T-helper 1 cell treated with Interleukin-12 subunit alpha and Interleukin-12 subunit beta and Interleukin-4 antibody, amounts not matched to agents 30 ng/mL and 1 ng/mL, for 36 hours (primary cell): ENCODE measurements around the gene BCL7C. TPM values are rescaled to one million over a fixed set of nuclear protein-coding genes. Genes with fewer than 3 reads are reported as not detected.

Source experiments
- intact Hi-C: fragments of 100-400 bp; cut with micrococcal nuclease; formaldehyde crosslinking; loops from one replicate; pipeline ENCODE4 v1.15.1; 2024
- total RNA-seq: library from RNA; stranded (reverse); gene quantifications from 2 replicates; pipeline ENCODE4 v1.2.3, GENCODE V29; 2022

BCL7C gene
- total RNA-seq, 1 donor from 2014 or later: 26.7 TPM

- intact Hi-C loops: loop anchor here (1.0 to 5.0 kb wide), 22 partner anchors 19 to 586 kb away; partner anchors contain the start of genes ARMC5, CFAP119, FBRS and KAT8
Measured at GRCh38 chr16:30922960-30923535, 29.2 kb upstream of the BCL7C start.

DNA sequence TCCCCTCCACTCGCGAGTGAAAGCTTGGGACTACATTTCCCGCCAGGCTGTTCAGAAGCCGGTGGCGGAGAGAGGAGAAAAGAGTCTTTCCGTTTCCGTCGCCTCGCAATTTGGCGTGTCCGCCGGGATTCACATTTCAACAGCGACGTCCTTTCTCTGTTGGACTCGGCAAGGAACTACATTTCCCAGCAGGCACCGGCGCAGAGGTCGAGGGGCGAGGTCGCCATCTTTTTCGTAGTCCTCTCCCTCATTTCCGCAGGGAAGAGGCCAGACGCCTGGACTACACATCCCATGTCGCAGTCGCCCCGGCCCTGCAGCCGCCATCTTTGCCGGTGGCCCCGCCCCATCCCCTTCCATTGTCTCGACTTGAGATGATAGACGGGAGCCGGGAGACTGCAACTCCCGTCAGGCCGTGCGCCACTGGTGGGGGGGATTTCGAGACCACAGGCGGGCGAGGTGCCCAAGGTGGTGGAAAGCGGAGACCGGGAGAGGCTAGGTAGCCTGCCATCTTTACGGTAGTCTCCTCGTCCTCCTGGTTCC lies 28.6 kb upstream of the BCL7C start:
- intact Hi-C loops: loop anchor here (1.0 to 5.0 kb wide), 16 partner anchors 20 to 585 kb away; partner anchors contain the start of genes CFAP119, FBRS, KAT8 and PHKG2

DNA sequence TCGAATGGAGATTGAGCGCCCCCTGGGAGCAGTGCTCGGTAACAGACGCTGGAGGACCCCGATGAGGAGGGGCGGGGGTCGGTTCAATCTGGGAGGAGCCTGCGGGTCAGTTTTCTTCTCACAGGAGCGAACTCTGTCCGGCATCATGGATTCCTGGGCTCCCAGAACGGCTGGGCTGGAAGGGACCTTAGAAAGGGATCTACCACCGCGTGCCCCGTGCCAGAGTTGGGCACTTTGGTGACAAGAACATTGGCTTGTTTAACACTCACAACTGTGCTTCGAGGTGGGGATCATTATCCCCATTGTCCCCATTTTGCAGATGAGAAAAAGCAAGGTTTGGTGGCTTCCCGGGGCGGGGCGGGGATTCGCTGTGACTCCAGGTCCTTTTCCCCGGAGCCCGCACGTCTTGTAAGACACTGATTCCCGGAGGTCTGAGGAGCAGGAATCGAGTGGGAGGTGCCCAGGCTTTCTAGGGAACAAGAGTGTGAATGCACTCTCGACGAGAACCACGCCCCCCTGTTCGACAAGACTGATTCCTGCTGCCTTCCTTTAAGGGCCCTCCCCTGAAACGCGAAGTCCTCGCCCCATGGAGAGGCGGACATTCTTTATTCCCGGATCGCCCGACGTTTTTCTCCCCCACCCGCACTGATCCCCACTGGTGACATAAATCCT lies 28.0 kb upstream of the BCL7C start:
- intact Hi-C loops: loop anchor here (1.0 to 5.0 kb wide), 17 partner anchors 20 to 585 kb away; partner anchors contain the start of genes CFAP119, FBRS, KAT8 and PHKG2

DNA sequence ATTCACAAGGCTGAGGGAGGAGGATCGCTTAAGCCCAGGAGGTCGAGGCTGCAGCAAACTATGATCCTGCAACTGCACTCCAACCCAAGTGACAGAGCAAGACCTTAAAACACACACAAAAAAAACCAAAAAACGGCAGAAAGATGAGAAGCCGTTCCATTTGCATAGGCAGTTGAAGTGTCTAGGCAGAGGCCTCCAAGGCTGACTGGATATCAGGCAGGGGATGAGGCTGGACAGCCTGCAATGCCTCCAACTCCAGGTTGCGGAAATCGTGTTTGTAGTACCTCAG lies 27.5 kb upstream of the BCL7C start:
- intact Hi-C loops: loop anchor here (1.0 to 5.0 kb wide), 2 partner anchors 77 to 584 kb away; no protein-coding TSS in a partner anchor

- intact Hi-C loops: loop anchor here (1.0 to 5.0 kb wide), 2 partner anchors 77 to 584 kb away; no protein-coding TSS in a partner anchor
Measured at GRCh38 chr16:30920891-30921290, 27.0 kb upstream of the BCL7C start.

- intact Hi-C loops: no loop called here
Measured at GRCh38 chr16:30918614-30919013, 24.7 kb upstream of the BCL7C start.

DNA sequence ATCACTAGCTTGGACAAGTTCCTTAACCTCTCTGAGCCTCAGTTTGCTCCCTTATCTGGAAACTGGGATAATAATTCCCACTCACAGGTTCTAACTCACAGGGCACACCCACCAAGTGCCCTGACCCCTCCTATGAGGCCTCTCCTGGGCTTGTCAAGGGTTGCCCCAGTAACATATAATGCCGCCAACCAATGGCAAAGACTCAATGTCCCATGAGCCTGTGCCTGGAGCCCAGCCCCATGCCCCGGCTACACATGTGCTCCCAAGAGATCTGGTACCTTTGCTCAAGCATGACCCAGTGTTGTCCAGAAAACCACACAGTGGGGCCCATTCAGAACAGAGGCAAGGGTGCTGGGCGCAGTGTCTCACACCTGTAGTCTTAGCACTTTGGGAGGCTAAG lies 21.0 kb upstream of the BCL7C start:
- intact Hi-C loops: no loop called here

DNA sequence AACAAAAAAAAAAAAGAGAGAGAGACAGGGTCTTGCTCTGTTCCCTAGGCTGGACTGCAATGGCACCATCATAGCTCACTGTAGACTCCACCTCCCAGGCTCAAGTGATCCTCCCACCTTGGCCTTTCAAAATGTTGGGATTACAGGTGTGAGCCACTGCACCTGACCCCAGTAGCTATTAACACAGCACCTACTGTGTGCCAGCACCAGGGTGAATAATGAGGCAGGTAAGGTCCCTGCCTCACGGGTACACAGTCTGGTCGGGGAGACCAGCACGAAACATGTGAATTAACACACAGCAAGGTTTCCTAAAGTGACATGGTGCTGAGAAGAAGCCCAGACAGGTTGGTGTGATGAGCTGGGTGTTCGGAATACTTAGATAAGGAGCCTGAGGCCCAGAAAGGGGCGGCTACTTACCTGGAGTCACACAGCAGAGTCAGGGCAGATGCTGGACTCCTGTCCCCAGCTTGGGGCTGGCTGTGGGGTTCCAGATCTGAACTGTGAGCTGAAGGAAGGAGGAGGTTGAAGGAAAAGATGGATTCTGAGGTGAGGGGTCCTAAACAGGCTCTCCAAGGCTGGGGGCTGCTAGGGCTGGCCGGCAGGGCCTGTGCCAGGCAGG lies 19.0 kb upstream of the BCL7C start:
- intact Hi-C loops: no loop called here

DNA sequence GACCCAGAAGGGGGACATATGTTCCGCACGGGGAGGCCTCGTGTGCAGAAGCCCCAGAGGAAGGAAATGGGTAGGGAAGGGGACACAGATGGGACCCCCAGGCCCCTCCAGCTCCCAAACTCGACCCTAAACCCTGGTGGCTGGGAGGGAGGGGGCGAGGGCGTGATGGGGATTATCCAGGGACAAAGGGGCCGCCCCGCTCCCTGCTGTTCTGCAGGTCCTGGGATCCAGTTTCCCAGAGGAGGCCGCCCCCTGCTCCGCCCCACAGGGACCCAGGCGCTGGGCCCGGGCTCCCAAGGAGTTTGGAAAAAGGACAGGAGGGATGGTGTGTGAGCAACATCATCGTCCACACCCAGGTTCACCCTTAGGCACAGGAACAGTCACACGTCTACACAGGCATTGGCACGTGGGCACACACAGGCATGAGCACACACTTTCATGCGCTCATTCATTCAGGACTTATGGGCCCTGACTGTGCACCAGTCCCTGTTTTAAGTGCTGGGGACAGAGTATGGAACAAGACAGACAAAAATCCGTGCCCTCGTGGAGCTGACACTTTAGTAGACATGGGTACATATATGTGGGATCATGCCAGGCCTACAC lies 16.7 kb upstream of the BCL7C start:
- intact Hi-C loops: no loop called here

DNA sequence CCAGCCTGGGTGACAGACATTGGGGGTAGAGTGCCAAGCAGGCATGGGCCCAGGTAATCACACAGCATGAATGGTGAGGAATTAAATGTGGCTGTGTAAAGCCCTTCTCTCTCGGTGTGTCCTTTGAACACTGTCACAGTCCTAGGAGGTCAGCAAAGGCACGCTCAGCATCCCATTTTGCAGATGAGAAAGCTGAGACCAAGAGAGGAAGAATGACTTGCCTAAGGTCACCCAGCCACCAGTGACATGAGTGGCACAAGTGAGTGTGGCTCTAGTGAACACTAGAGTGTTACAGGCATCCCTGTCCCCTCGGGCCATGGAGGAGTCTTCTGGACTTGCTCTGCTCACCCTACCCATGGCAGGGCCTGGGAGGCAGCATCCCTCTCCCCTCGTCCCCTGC lies 13.2 kb upstream of the BCL7C start:
- intact Hi-C loops: no loop called here

GRCh38 chr16:30904114-30904780 lies 10.4 kb upstream of the BCL7C start:
- intact Hi-C loops: no loop called here

DNA sequence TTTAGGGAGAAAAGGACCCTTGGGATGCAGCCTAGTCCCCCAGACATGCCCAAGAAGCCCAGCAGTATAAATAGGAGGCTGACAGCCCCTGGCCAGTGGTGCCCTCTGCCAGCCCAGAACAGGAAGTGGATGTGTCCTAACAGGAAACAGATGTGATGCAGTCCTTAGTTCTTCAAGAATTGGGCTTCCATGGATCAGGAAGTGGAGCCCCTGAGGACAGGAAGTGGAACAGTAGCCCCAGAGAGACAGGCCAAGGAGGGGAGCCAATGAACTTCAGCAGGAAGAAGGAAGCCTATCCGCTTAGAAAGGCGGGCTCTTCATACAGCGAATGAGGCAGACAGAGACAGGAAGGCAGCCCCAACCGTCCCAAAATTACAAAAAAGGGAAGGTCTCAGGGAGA lies 9.7 kb upstream of the BCL7C start:
- intact Hi-C loops: loop anchor here (1.0 kb wide), 2 partner anchors 9 to 28 kb away; partner anchors contain the start of gene BCL7C

DNA sequence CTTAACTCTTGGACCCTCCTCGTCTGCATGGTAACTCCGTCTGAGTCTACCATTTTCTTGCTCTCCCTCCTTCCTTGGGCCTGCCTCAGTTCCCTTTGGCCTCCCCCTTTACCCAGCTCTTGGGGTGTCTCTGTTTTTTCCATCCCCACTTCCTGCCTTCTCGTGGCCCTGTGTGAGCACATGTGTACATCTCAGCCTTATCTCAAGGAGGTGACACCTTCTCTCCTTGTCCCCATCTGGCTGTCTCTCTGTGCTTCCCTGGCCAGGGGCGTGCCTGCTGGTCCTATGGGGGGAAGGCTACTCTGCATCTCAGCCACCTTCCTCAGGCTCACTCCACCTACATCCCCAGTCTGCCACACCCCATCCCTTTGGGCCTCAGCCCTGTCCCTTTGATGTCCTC lies 9.1 kb upstream of the BCL7C start:
- intact Hi-C loops: loop anchor here (1.0 kb wide), 2 partner anchors 9 to 28 kb away; partner anchors contain the start of gene BCL7C

DNA sequence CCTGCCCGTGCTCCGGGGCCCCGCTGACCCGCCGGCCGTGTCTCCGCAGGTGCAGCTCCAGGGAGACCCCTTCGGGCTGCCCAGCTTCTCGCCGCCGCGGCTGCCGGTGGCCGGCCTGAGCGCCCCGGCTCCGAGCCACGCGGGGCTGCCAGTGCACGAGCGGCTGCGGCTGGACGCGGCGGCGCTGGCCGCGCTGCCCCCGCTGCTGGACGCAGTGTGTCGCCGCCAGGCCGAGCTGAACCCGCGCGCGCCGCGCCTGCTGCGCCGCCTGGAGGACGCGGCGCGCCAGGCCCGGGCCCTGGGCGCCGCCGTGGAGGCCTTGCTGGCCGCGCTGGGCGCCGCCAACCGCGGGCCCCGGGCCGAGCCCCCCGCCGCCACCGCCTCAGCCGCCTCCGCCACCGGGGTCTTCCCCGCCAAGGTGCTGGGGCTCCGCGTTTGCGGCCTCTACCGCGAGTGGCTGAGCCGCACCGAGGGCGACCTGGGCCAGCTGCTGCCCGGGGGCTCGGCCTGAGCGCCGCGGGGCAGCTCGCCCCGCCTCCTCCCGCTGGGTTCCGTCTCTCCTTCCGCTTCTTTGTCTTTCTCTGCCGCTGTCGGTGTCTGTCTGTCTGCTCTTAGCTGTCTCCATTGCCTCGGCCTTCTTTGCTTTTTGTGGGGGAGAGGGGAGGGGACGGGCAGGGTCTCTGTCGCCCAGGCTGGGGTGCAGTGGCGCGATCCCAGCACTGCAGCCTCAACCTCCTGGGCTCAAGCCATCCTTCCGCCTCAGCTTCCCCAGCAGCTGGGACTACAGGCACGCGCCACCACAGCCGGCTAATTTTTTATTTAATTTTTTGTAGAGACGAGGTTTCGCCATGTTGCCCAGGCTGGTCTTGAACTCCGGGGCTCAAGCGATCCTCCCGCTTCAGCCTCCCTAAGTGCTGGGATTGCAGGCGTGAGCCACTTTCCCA lies 8.4 kb upstream of the BCL7C start:
- intact Hi-C loops: loop anchor here (1.0 kb wide), 2 partner anchors 20 to 58 kb away; no protein-coding TSS in a partner anchor

DNA sequence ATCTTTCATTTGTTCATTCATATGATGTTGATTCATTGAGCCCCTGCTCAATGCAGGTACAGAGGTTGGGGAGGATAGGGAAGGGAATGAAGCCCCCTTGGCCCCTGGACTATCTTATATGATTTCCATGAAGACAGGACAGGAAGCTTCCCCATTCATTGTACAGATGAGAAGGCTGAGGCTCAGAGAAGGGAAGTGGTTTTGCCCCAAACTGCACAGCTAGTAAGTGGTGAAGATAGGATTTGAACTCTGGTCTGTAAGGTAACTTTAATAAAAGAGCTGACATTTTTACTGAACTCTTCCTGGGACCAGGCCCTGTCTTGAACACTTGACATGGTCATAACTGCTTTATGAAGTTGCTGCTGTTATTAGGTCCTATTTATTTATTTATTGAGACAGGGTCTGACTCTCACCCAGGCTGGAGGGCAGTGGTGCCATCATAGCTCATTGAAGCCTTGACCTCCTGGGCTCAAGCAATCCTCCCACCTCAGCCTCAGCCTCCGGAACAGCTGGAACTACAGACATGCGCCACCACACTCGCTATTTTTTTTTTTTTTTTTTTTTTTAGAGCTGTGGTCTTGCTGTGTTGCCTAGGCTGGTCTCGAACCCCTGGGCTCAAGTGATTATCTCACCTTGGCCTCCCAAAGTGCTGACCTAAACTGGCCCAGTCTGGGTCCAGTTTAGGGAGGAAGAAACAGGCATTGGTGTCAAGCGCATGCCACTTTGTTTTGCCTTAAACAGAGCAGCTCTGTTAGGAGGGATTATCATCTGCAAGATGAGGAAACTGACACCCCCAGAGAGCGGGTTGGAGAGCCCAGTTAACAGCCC lies 7.5 kb upstream of the BCL7C start:
- intact Hi-C loops: loop anchor here (1.0 kb wide), 2 partner anchors 21 to 57 kb away; no protein-coding TSS in a partner anchor

- intact Hi-C loops: no loop called here
Measured at GRCh38 chr16:30900588-30900987, 6.7 kb upstream of the BCL7C start.

DNA sequence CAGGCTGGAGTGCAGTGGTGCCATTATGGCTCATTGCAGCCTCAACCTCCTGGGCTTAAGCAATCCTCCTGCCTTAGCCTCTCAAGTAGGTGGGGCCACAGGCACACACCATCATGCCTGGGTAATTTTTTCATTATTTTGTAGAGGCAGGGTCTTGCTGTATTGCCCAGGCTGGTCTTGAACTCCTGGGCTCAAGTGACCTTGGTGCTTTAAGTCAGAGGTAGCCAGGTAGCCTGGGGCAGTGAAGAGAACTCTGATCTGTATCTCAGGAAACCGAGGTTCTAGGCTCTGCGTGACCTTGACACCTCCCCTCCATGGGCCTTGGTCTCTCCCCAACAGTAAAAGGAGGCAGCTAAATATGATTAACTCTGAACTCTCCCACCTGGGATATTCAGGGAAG lies 5.9 kb upstream of the BCL7C start:
- intact Hi-C loops: no loop called here

GRCh38 chr16:30896889-30897733 lies 3.2 kb upstream of the BCL7C start:
- intact Hi-C loops: loop anchor here (1.0 to 2.0 kb wide), 7 partner anchors 22 to 562 kb away; partner anchors contain the start of genes ARMC5, CFAP119, RNF40 and SRCAP
